OCI-LY1 (cell line): ENCODE measurements around the gene ZDHHC1.

ENCODE experiments used
- CTCF ChIP-seq: fragments of 200-600 bp; sonication (generic), shearing (Covaris generic); IDR thresholded peaks from 2 replicates; pipeline ENCODE4 v1.5.1; 2017; ENCODE audit warnings: mild to moderate bottlenecking, antibody characterized with exemption, low read length, moderate library complexity, mixed read lengths
- EZH2 ChIP-seq: fragments of 200-600 bp; sonication (generic), shearing (Covaris generic); IDR thresholded peaks from 2 replicates; pipeline ENCODE4 v1.8.0; 2017; ENCODE audit warnings: borderline replicate concordance, mixed run types, mild to moderate bottlenecking, antibody characterized with exemption, low read length, moderate library complexity, mixed read lengths

GRCh38 chr16:67426022-67426421 is 9.7 kb upstream of the ZDHHC1 start:
- TF ChIP-seq CTCF = no peak
- TF ChIP-seq EZH2 = no peak
